ENCODE measurements around the gene BARHL2. TPM values are rescaled to one million over a fixed set of nuclear protein-coding genes. Genes with fewer than 3 reads are reported as not detected.

BARHL2 gene
- total RNA-seq, 1 experiment from 2014 or later = not detected

GRCh38 chr1:90705956-90706355 is 11.1 kb downstream of the BARHL2 start:
- H3K27me3 Mint-ChIP-seq (ENCODE audit: low read depth) = peaks cover 92% of the 10 kb centered on the region

More at GRCh38 chr1:90705956-90706355, 11.1 kb downstream of the BARHL2 start:
- Mint-ChIP-seq H3K4me1 (peaks cover 54% of the 10 kb centered on the region), H3K9me3 (no peaks in the 10 kb centered on the region), H3K4me3 (peak overlapping the region; percentile 71), H3K27ac (no peak overlapping the region), H3K36me3 (no peaks in the 10 kb centered on the region)
- DNase-seq (ENCODE audit: low spot score) = no peak
- no peak for ATAC-seq
- CTCF ChIA-PET = interaction anchor here (1.3 to 5.6 kb wide), 10 partner anchors 8 to 146 kb away, joined by 3 to 34 read pairs (median 8); partner anchors contain the start of gene BARHL2
- TF ChIP-seq ZNF425 (CRISPR knock-in tag; conservative IDR thresholded peaks at IDR 0.05) (no peak), GTF2I (CRISPR knock-in tag; conservative IDR thresholded peaks at IDR 0.05) (no peak), ZNF416 (CRISPR knock-in tag; IDR thresholded peaks at IDR 0.05) (no peak), TCF7 (CRISPR knock-in tag; IDR thresholded peaks at IDR 0.05; ENCODE audit: low read depth) (no peak), FOXP4 (CRISPR knock-in tag; IDR thresholded peaks at IDR 0.05) (no peak), ATF6 (CRISPR knock-in tag; IDR thresholded peaks at IDR 0.05) (no peak), GABPB1 (CRISPR knock-in tag; IDR thresholded peaks at IDR 0.05) (no peak), ZNF512 (CRISPR knock-in tag; IDR thresholded peaks at IDR 0.05; ENCODE audit: borderline replicate concordance) (no peak), NR1H2 (CRISPR knock-in tag; IDR thresholded peaks at IDR 0.05) (no peak), ATF3 (CRISPR knock-in tag; conservative IDR thresholded peaks at IDR 0.05) (no peak), FOXJ3 (CRISPR knock-in tag; IDR thresholded peaks at IDR 0.05; ENCODE audit: borderline replicate concordance) (no peak)
- POLR2A ChIA-PET = no interaction called here
